GM21367 (cell line): ENCODE measurements around the gene PHKG2.
A peak's percentile ranks its signal among the peaks of the same experiment; 100 is the strongest.

Experiments used
- ATAC-seq: cut with Tn5 transposase; IDR thresholded peaks from one replicate; pipeline ENCODE4 v1.9.1; 2021; ENCODE audit not compliant: unreplicated experiment

Gene PHKG2

DNA sequence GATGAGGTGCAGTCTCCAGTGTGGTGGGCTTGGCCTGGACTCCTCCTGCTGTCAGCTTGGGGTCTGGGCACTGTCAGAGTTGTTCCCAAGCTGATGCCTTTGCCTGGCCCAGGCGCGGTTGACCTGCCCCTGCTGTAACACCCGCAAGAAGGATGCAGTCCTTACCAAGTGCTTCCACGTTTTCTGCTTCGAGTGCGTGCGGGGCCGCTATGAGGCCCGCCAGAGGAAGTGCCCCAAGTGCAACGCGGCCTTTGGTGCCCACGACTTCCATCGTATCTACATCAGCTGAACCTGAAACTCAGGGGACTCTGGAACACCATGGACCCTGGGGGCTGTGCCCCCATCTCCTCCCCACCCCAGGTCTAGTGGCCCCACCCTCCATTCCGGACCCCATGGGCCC, 25.6 kb downstream of the PHKG2 start:
- no peak for ATAC-seq

DNA sequence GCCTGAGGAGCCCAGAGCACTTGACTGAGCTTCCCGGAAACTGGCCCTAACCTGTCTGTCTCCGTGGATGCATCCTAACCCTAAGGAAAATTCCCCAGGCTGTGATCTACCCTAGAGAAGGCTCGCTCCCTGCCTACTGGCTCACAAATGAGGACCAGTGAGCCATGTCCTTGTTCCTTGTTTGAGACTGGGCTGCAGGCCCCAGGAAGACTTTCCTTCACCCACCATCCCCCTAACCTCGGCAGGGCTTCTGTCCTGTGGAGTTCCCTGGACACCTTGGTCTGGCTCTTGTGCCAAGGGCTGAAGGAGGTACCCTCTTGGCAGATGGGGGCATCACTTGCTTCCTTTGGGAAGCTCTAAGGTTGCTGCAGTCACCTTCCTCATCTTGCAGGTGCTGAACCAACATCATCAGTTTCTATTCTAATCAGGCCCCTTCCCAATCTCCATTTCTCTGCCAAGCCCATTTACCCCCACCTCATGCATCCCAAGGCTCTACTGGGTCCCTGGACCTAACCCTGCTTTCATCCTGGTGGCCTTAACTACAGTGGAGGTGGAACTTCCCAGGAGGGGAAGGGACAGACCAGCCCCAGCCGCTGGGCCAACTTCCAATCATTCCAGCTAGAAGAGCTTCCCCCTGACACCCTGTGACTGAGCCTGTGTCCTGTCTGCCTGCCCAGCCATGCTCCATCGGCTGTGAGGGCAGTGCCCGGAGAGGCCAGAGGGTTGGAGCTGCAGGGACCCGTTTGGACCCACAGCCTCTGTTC, 26.3 kb downstream of the PHKG2 start:
- no peak for ATAC-seq

GRCh38 chr16:30775131-30775391, 26.8 kb downstream of the PHKG2 start:
- ATAC-seq, result no peak

GRCh38 chr16:30775392-30776188, 27.4 kb downstream of the PHKG2 start:
- peak; percentile 46 for ATAC-seq

GRCh38 chr16:30777591-30778297, 29.5 kb downstream of the PHKG2 start:
- ATAC-seq, result no peak

DNA sequence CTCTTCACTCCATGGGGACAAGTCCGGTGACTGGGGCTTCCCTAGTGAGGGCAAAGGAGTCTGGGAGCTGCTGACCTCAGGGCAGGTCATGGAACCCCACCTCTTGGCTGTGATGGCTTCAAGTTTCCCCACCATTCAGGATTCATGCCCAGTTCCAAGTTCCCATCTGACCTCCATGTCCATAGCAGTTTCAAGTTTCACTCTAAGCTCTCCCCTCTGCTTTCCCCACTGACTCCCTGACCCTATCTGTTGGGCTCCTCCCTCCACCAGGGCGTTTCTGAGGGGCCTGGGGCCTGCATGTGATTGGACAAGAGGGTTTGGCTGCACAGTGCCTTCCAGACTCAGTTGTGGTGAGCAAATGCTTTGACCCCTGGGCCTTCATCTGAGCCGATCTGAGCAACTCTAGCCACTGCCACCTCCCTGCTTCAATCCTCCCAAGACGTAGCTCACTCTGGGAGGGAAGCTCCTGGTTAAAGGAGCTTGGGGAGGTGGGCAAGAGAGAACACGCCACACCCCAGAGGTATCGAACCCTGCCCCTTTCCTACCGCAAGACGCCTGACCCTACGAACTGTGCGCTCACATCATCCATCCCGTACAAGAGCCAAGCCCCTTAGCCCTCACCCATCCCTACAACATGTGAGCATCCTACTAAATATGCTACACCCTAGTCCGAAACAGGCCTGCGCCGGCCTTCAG, 30.5 kb downstream of the PHKG2 start:
- ATAC-seq, result no peak

GRCh38 chr16:30779596-30779995, 31.4 kb downstream of the PHKG2 start:
- no peak for ATAC-seq

DNA sequence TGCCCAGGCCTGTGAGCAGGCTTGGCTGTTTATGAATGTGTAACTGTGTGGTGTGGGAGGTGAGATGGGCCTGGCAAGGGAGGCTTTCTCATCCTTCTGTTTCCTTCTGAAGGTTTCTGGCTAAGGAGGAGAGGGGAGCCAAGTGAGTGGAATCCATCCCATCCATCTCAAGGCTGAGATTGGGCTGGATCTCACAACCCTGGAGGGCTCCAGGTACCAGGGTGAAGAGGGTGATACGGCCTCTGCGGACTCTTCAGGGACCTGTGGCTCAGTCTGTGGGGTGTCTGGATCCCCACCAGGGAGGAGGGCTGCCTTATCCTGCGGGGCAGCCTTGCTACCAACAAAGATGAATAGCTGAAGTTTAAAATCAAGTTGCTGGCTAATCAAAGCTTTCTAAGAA, 31.8 kb downstream of the PHKG2 start:
- ATAC-seq, result no peak

- ATAC-seq, result no peak
These were observed 32.3 kb downstream of the PHKG2 start for GRCh38 chr16:30780549-30780948.

- no peak for ATAC-seq
These were observed 34.5 kb downstream of the PHKG2 start for GRCh38 chr16:30782486-30783279.

GRCh38 chr16:30783280-30784109, 35.3 kb downstream of the PHKG2 start:
- ATAC-seq, result no peak

- ATAC-seq, result no peak
These were observed 36.0 kb downstream of the PHKG2 start for GRCh38 chr16:30784215-30784614.

- no peak for ATAC-seq
These were observed 37.2 kb downstream of the PHKG2 start for GRCh38 chr16:30785126-30786106.

DNA sequence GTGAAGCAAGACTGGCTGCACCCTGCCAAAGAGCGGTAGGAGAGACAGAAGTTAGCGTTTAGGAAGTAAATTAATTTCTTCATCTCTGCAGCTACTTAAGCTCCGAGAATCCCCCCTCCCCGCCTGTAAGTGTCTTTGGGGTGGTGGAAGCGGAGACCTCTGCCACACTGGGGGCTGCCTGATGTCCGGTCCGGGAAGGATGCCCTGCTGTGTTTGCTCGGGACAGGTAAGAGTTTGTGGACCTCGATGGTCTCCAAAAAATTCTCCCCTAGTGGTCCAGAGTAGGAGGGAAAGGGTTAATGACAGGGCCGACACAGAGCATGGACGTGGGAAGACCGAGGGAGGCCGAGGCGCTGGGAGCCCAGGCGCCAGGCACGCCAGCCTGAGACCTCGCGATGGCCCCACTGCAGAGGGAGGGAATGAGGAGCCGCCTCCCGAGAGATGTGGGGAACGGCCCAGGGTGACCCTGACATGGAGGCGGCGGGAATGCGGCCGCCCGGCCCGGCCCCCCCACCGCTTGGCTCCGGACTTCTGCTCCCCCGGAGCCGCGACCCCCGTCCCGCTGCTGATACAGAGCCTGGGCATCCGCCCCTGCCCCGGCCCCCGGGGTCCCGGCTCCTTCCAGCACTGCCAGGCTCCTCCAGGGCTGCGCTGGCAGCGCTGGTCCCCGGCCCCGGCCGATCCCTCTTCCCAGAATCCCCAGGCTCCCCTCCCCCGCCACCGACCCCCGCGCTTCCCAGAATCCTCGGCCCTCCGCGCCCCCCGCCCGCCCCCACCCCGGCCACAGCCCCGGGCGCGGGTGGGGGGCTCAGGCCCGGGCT, 38.1 kb downstream of the PHKG2 start:
- no peak for ATAC-seq

- no peak for ATAC-seq
These were observed 38.8 kb downstream of the PHKG2 start, which contains the start of gene ZNF629 for GRCh38 chr16:30786936-30787612. TSS of gene ZNF629 (minus strand) at chr16:30787205. CDS start at chr16:30784482, 2,723 bp downstream.

GRCh38 chr16:30787613-30788378, 39.6 kb downstream of the PHKG2 start:
- no peak for ATAC-seq
